HG03135 (cell line): Measurements from ENCODE around the gene CFAP68.
A peak's percentile ranks its signal among the peaks of the same experiment; 100 is the strongest.
"Not testable (repeated sequence)": the region's sequence is repeated elsewhere in the genome, so short reads cannot be mapped to it uniquely, and the experiment has no call there.

ENCODE experiments used
- ATAC-seq: cut with Tn5 transposase; IDR thresholded peaks from one replicate; pipeline ENCODE4 v1.9.1; 2021; ENCODE audit warnings: mild to moderate bottlenecking, moderate library complexity; ENCODE audit not compliant: unreplicated experiment

Gene CFAP68

DNA sequence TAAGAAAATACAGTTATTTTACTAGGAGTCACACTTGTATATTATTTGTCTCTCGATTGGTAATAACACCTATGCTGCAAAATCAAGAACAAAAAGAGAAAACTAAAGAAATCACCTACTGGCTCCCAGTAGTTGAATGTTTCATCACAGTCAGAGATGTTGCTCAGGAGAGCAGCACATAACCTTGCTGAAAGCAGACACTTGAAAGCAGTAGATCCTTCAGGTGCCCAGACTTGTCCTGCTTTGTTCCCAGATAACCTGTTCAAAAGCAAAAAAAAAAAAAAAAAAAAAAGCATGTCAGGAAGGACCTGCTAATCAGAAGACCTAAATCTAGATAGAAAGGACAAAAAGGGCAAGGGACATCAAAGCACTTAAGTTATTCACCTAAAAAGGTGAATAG, 9.2 kb upstream of the CFAP68 start:
- ATAC-seq = no peak

DNA sequence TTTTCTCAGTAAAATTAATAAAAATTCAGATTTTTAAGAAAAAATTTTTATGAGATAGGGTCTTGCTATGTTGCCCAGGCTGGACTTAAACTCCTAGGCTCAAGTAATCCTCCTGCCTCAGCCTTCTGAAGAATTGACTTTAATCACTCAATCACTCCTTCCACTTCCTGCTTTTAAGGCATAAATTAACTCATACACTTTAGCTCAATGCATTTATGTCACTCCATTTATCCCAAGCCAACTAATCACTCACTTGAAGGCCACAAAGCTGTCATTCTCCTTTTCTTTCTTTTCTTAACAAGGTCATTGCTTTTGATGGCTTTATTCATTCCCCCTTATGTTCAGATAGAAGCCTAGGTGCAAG, 8.8 kb upstream of the CFAP68 start:
- peak; percentile 6 for ATAC-seq

DNA sequence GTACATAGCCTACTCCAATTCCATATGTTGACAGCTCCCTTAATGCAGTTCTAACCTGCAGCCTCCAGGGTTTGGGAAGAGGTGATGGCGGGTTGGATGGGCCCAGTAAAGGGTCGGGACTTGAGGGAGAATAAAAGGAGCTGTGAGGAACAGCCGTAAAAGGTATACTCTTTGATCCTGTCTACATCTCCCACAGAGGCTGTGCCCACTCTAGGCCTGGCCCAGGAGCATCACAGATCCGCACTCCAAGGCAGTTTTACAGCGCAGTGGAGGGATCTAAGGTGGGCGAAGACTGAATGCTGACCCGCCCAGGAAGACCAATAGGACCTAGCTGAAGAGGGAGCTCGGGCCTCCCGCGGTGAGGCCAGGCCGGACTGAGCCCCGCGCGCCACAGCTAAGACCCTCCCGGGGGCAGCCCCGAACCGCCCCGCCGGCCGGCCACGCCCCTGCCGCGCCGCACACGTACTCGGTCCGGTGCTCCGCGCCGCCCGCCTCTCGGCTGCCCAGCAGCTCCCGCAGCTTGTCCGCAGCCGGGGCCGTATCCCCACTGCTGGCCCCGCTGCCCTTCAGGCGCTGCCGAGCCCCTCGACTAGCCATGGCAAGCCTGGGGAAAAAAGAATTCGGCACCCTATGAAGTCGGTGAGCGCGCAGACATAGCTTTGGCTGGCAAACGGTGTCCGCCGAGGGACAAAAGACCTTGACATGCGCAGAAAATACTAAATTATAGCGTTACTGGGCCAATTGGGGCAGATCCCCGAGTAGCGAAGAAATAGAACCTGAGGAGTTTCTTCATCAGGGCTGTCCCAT, 8.3 kb upstream of the CFAP68 start, which contains the start of gene ALG9:
Gene ALG9 (minus strand): TSS at position 696 of the 807 bp plus-strand sequence. CDS start 99 bp downstream, at position 597.
- peak; percentile 86 for ATAC-seq

DNA sequence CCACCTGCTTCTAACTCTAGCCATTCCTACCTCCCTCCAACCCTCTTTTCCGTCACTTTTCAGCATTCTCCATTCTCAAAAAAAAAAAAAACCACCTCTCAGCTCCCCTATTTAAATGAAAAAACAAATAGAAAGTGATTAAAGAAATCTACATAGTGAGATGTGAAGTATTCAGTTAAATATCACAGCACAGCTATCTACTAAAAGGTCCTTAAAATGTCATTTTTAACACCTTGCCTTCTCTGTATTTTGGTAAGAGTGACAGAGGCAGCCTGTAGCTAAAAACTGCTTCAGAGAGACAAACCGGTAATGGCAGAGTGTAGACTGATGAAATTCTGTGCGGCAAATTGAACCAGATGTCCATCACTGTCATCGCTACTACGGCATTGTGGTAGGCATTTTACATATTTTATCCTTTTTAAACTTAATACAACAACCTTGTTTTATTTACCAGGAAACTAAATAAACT, 7.6 kb upstream of the CFAP68 start:
- ATAC-seq = no peak

DNA sequence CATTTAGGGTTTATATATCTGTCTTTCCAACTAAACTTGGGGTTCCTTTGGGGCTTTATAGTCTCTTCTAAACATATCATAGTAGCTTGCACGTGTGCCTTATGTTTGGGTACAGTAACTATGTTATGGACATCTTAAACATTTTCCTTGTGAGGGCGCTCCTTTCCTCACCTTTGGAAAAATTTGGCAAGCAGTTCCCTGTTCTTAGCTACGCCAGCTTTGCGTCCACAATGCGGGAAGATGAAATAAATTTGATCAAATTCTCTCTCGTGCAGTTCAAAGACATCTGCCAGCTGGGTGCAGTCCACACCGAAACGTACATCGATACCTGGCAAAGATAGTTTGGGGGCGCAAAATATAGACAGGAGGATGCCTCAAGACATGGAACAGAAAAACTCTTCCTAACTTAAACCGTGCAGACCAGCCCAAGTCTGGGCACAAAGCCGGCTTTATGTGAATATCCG, 924 bp upstream of the CFAP68 start:
- peak; percentile 18 for ATAC-seq

DNA sequence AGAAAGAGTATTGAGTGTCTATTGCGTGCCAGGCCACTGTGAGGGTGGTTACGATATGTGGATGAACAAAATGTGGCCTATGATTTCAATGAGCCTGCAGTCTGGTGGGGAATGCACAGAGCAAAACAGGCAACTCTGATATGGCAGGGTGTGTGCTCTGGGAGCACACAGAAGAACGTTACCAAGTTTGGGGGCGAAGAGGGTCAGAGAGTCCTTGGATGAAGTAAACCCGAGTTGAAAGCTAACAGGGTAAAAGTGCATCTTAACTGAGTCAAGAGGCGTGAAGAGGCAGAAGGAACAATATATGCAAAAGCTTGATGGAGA, 258 bp downstream of the CFAP68 start:
- ATAC-seq = peak; percentile 7

DNA sequence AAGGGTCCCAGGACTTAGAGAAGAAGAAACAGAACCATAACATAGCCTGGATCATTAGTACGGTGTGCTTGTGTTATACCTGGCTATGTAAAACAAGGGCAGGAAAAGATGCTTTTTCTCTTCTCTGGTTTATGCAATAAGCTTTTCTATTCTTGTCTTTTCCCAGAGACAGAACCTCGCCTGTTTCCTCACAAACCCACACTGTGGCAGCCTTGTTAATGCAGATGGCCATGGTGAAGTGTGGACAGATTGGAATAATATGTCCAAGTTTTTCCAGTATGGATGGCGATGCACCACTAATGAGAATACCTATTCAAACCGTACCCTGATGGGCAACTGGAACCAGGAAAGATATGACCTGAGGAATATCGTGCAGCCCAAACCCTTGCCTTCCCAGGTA, 2.9 kb downstream of the CFAP68 start:
- no peak for ATAC-seq

DNA sequence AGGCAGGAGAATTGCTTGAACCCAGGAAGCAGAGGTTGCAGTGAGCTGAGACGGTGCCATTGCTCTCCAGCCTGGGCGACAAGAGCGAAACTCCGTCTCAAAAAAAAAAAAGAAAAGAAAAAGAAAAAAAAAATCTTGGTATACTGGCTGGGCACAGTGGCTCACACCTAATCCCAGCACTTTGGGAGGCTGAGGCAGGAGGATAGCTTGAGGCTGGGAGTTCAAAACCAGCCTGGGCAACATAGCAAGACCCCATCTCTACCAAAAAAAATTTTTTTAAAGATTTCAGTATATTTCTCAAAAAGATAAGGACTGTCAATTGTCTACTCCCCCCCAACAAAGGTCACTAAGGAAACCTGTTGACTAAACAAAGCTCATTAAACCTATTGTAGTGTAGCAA, 5.7 kb downstream of the CFAP68 start:
- ATAC-seq = not testable (repeated sequence)

DNA sequence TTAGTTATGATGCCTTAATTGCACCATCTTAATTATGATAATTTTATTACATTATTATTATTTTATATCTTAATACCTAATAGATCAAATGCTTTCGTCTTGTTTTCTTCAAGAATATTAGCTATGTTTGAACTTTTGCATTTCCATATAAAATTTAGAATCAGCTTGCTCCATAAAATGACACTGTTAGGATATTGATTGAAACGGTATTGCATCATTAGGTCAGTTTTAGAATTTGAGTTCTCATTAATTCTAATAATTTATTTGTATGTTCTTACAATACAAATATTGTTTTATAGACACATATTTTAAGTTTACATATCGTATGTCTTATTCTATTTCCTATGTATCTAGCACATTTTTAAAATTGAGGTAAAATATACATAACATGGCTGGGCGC, 6.7 kb downstream of the CFAP68 start:
- ATAC-seq = no peak

DNA sequence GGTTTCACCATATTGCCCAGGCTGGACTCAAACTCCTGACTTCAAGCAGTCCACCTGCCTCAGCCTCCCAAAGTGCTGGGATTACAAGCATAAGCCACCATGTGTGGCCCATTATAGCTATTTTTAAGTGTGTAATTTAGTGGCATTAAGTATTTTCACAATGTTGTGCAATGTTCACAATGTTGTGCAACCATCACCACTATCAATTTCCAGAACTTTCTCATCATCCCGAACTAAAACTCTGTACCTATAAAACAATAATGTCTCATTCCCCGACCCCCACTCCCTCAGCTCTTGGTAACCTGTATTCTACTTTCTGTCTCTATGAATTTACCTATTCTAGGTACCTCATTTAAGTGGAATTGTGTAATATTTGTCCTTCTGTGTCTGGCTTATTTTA, 7.5 kb downstream of the CFAP68 start:
- no peak for ATAC-seq

DNA sequence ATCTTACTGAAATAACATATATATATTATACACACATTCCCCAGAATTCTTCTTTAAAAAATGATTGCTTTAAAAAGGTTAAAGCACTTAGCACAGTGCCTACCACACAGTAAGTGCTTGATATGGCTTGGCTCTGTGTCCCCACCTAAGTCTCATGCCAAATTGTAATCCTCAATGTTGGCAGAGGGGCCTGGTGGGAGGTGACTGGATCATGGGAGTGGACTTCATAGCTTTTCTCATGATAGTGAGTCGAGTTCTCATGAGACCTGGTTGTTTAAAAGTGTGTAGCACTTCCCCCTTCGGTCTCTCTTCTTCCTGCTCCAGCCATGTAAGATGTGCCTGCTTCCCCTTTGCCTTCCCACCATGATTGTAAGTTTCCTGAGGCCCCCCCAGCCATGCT, 26.1 kb downstream of the CFAP68 start:
- no peak for ATAC-seq

DNA sequence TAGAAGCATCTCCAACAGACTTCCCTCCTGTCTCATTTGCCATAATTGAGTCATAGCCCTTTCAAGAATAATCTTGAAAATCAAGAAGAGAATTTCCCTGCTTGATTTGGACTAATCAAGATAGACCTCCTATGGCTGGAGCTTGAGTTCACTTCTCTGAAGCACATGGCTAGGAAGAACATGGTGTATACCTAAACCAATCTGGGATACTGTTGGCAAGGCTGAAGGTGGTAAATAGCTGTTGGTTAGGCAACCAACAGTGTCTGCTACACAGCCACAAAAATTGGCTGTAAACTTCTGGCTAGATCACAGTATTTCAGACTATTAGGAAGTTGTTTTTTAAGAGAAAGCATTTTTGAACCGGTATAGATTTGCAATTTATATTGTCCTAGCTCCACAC, 27.3 kb downstream of the CFAP68 start:
- ATAC-seq = no peak

DNA sequence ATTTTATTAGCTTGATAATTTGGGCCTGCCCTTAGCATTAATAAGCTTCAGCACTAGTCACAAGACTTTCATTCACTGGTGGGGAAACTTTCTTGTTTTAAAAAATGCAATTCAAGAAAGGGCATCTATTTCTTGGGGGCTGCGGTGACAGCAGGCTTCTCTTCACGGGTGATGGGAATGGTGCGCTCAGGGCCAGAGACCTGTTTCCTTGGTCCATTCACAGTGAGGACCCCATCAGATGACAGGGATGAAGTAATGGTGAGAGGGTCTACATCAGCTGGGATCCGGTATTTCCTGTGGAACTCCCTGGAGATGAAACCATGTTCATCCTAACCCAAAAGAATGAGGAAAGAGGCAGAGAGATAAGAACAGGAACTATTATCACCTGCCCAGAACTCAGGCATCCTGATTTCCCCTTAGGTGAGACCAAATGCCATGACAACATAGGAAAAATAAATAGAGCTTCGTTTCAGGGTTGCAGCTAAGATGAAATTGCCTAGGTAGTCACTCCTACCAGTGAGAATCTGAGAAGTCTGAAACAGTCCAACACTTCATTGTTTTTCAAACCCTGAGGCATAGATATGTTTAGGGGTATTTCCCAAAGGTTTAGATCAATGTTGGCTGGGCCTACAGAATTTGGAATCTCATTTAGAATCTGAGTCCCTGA, 29.4 kb downstream of the CFAP68 start:
- ATAC-seq = no peak

DNA sequence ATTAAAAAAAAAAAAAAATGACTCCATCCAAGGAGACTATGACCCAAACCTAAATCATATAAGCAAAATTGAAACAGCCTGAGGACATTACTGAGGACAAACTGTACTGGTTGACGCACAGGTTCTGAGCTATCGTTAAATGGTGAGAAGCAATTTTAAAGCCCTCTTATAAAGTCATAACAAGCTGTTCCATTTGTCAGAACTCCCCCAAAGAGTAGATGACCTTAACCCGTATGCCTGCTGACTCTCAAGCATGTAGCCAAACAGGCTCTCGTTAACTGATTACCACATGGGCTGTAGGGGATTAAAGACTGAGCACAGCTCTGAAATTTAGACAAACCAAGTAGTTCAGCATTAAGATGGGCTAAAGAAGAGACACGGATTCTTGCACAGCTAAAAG, 30.0 kb downstream of the CFAP68 start:
- ATAC-seq = no peak

DNA sequence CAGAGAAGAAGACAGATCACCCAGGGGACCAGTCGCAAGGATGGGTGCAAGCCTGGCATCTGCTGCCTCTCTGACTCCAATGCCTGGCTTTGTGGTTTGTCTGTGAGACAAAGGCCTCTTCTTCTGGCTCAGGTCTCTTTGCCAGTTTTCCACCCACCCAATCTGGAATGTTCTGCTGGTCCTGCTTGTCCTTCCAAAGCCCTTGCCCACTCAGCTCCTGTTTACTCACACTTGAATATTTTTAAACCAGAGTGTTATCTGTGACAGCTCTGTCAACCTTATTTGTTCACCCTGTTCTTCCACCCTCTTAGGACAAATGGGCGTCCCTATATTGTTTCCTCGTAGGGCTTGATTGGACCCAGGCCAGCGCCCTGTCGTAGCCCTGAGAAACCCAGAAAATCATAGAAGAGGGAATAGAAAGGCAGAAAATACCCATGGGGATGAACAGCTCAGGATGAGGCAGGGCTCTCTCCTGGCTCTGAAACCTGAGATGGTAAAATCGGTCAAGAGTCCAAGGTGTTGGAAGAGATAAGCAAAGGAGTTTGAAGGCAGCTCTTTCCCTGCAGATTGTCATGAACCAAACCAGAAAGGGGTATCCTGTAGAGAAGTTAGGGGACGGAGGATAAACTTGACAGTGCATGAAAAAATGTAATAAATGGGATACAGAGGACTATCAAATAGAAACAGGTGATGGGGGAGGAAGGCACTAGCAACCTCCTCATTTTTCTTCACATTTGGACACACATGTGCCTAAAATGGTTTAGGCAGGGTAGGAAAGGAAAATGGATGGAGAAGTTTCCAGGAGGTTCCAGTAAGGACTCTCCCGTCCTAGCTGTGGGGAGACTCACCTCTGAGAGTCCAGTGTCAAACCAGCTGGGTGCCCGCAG, 31.6 kb downstream of the CFAP68 start:
- no peak for ATAC-seq

DNA sequence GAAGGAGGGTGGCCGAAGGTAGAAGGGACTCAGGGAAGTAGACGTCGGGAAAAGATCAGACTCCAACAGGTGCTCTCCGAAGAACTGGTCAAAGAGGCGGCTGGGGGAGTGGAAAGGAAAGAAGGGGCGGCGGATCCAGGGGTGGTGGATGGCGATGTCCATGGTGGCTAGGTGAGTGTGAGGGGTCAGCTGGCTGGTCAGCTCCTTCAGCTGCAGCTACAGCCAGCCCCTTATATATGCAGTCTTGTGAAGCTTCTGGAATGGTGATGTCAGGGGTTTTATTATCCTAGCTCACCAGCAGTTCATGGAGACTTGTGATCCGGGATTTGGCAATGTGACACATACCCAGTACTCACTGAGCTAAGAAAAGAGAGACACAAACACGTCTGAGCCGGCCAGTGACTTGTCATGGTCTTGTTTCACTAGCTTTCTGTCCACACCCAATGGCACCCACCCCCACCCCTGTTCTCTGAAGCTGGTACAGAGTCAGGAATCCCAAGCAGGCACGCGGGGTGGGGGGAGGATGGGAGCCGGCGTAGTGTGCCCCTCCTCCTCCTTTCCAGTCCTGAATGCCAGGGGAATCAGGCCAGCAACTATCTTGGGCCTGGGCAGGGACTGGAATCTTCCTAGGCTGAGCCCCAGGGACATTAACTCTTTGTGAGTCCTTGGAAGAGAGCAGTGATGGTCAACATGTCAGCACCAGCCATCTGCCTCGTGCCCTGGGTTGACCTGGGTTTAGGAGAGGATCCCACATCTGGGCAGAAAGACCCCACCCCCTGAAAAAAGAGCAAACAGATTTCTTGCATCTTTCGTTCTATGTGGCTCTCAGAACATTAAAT, 32.4 kb downstream of the CFAP68 start, which contains the start of gene CRYAB:
Gene CRYAB (minus strand): TSS at position 208 of the 839 bp plus-strand sequence. CDS start 46 bp downstream, at position 162.
- ATAC-seq = no peak

DNA sequence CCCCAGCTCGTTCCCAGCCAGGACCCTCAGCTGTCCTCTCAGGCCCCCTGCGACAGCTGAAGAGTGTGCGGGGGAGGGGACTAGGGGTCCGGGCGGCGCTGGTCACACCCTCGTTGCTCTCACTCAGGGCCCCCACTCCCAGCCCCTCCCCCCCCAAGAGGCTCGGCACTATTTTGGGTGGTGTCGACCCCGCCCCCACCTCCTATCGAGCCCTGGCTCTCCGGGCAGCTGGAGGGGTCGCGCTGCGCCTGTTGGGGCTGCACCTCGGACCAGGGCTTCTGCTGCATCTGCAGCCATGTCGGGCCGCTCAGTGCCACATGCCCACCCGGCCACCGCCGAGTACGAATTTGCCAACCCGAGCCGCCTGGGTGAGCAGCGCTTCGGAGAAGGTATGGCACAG, 33.2 kb downstream of the CFAP68 start, which contains the start of gene HSPB2:
Gene HSPB2 (plus strand): TSS at position 200 of the 400 bp plus-strand sequence. CDS start 96 bp downstream, at position 296.
- no peak for ATAC-seq

DNA sequence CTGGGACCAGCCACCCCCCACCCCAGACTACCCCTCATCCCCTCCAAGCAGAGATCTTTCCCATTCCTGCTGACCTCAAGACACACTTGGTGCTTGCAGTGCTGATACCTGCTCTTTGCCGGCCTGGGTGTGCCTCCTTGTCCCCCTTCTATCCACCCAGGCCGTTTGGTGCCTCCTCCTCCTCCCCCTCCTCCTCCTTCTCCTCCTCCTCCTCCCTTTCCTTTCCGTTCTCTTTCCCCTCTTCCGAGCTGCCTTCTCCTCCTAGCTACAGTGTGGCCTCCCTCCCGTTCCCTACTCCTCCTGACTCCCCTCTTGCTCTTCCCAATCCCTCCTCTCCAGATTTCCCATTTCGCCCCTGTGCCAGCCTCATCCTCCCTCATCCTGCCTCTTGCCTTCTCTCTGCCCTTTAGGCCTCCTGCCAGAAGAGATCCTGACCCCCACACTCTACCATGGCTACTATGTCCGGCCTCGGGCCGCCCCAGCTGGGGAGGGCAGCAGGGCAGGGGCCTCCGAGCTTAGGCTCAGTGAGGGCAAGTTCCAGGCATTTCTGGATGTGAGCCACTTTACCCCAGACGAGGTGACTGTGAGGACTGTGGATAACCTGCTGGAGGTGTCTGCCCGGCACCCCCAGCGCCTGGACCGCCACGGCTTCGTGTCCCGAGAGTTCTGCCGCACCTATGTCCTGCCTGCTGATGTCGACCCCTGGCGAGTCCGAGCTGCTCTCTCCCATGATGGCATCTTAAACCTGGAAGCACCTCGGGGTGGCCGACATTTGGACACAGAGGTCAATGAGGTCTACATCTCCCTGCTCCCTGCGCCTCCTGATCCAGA, 33.9 kb downstream of the CFAP68 start:
- ATAC-seq = no peak

DNA sequence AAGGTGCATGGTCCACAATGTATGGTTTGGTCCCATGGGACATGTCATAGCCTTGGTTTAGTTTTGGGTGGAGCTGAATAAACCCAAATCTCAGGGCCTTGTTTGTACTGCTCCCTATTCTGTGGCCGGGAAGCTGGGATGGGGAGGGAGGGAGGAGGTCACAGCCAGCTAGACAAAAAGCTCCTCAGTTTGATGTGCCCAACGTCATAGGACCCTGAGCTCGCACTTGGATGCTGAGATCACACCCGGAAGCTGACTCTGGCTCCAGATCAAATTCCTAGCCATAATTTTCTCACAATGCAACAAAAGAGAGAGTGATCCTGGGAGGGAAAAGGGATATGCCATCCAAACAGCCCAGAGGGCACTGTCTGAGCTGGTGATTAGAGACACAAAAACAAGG, 34.7 kb downstream of the CFAP68 start:
- no peak for ATAC-seq
